Hepatocyte (in vitro differentiated cells): ENCODE measurements around the gene RPTOR. TPM values are rescaled to one million over a fixed set of nuclear protein-coding genes. Genes with fewer than 3 reads are reported as not detected.

Experiments used
- DNase-seq: peaks from one replicate; pipeline ENCODE4 v3.0.0-alpha.2; 2016; ENCODE audit warnings: low spot score
- H2AFZ ChIP-seq: fragments of 200-600 bp; sonication (generic); 2 replicates; pipeline ENCODE4 v1.6.0; 2016; ENCODE audit warnings: antibody characterized with exemption, mild to moderate bottlenecking
- H3K27ac ChIP-seq: fragments of 200-600 bp; sonication (generic); 2 replicates; pipeline ENCODE4 v1.5.1; 2016; ENCODE audit warnings: mild to moderate bottlenecking
- H3K27me3 ChIP-seq: fragments of 200-600 bp; sonication (generic); 2 replicates; pipeline ENCODE4 v1.6.1; 2016
- H3K36me3 ChIP-seq: fragments of 200-600 bp; sonication (generic); replicated peaks from 2 replicates; pipeline ENCODE4 v1.5.1; 2016; ENCODE audit warnings: low read depth; ENCODE audit not compliant: insufficient read depth
- H3K4me1 ChIP-seq: fragments of 200-600 bp; sonication (generic); 2 replicates; pipeline ENCODE4 v1.5.1; 2016; ENCODE audit warnings: mild to moderate bottlenecking, moderate library complexity; ENCODE audit not compliant: insufficient read depth
- H3K4me2 ChIP-seq: fragments of 200-600 bp; sonication (generic); 2 replicates; pipeline ENCODE4 v1.6.0; 2016
- H3K4me3 ChIP-seq: fragments of 200-600 bp; sonication (generic); 2 replicates; pipeline ENCODE4 v1.5.1; 2016; ENCODE audit warnings: mild to moderate bottlenecking
- H3K79me2 ChIP-seq: fragments of 200-600 bp; sonication (generic); 2 replicates; pipeline ENCODE4 v1.6.0; 2017; ENCODE audit warnings: mild to moderate bottlenecking
- H3K9me2 ChIP-seq: fragments of 200-600 bp; sonication (generic); replicated peaks from 2 replicates; pipeline ENCODE4 v1.6.0; 2017; ENCODE audit warnings: mild to moderate bottlenecking; ENCODE audit not compliant: insufficient read depth
- H3K9me3 ChIP-seq: fragments of 200-600 bp; sonication (generic); 2 replicates; pipeline ENCODE4 v1.5.1; 2016; ENCODE audit warnings: low read depth, mild to moderate bottlenecking
- H4K20me1 ChIP-seq: fragments of 200-600 bp; sonication (generic); 2 replicates; pipeline ENCODE4 v1.6.0; 2016; ENCODE audit warnings: mild to moderate bottlenecking; ENCODE audit not compliant: insufficient read depth, poor library complexity, severe bottlenecking
- CTCF ChIP-seq: fragments of 200-600 bp; sonication (generic); IDR thresholded peaks from 2 replicates; pipeline ENCODE4 v1.5.1; 2016; ENCODE audit warnings: antibody characterized with exemption, mild to moderate bottlenecking; ENCODE audit not compliant: poor library complexity
- EZH2 ChIP-seq: fragments of 200-600 bp; sonication (generic); IDR thresholded peaks from 2 replicates; pipeline ENCODE4 v1.6.1; 2016; ENCODE audit warnings: antibody characterized with exemption, mild to moderate bottlenecking, borderline replicate concordance
- EZH2phosphoT487 ChIP-seq: fragments of 200-600 bp; sonication (generic); IDR thresholded peaks from one replicate; pipeline ENCODE4 v1.6.1; 2018; ENCODE audit warnings: antibody characterized with exemption, mild to moderate bottlenecking, low read depth, moderate library complexity; ENCODE audit not compliant: unreplicated experiment, severe bottlenecking
- WGBS: methylation state at CpG from one replicate; pipeline ENCODE4 v1.1.6; 2016; ENCODE audit warnings: low lambda C conversion rate; ENCODE audit errors: missing lambda C conversion rate; 5-methylcytosine and 5-hydroxymethylcytosine counted together
- polyA plus RNA-seq: library from polyadenylated mRNA; unstranded; fragments of >200 nt; fragmentation: Nextera tagmentation; extraction: Ambion mirVana; gene quantifications from 2 replicates; pipeline ENCODE4 v1.2.1, GENCODE V29; 2016
- total RNA-seq: library from RNA; depleted of rRNA; stranded (reverse); fragments of >200 nt; gene quantifications from 2 replicates; pipeline ENCODE4 v1.2.3, GENCODE V29; 2014

Gene RPTOR
- total and polyA plus RNA-seq, 2 experiments from 2014 or later = 14.1 to 20.6 TPM

DNA sequence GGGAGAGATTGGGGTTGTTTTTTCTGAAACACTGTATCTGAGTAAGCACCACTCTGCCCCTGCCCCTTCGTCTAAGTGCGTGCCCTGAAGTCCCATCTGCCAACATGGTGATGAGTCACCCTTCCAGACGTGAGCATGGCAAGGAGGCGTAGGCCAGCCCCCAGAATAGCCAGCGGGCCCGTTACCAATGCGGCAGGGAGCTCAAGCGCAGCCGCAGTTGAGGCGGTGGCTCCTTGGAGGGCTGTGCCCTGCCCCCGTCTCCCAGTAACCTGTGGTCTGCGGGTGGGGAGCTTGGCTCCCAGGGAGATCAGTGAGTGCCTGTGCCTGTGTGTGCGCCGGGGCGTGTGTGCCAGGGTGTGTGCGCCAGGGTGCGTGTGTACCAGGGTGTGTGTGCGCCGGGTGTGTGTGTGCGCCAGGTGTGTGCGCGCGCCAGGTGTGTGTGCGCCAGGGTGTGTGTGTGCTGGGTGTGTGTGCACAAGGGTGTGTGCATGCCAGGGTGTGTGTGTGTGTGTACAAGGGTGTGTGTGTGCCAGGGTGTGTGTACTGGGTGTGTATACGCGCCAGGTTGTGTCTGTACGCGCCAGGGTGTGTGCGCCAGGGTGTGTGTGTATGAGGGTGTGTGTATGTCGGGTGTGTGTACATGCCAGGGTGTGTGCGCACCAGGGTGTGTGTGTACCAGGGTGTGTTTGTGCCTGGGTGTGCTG, 348.4 kb downstream of the RPTOR start:
- Histone ChIP-seq H3K79me2 (no peaks in the 10 kb centered on the region), H3K4me3 (no peak overlapping the region), H3K4me2 (no peak overlapping the region), H3K9me2 (no peaks in the 10 kb centered on the region), H2AFZ (no peak overlapping the region), H3K4me1 (peaks cover 3% of the 10 kb centered on the region), H3K27ac (no peak overlapping the region), H4K20me1 (no peaks in the 10 kb centered on the region), H3K36me3 (no peaks in the 10 kb centered on the region), H3K9me3 (no peaks in the 10 kb centered on the region), H3K27me3 (no peaks in the 10 kb centered on the region)
- TF ChIP-seq EZH2phosphoT487 (no peak), EZH2 (no peak)
- WGBS = 94% methylated on average over 29 of the region's 31 CpGs
- DNase-seq = no peak

GRCh38 chr17:80893604-80894438, 349.2 kb downstream of the RPTOR start:
- TF ChIP-seq CTCF = no peak
- no peak for TF ChIP-seq EZH2
- no peak for TF ChIP-seq EZH2phosphoT487
- no peaks in the 10 kb centered on the region for H3K79me2 ChIP-seq
- H3K4me1 ChIP-seq = peaks cover 3% of the 10 kb centered on the region
- DNase-seq = no peak
- no peak overlapping the region for H2AFZ ChIP-seq
- H3K27ac ChIP-seq = no peak overlapping the region
- H3K4me3 ChIP-seq = no peak overlapping the region
- no peaks in the 10 kb centered on the region for H3K27me3 ChIP-seq
- H4K20me1 ChIP-seq = no peaks in the 10 kb centered on the region
- WGBS = 96% methylated on average over 34 of the region's 34 CpGs
- H3K4me2 ChIP-seq = no peak overlapping the region
- H3K9me2 ChIP-seq = no peaks in the 10 kb centered on the region
- H3K36me3 ChIP-seq = no peaks in the 10 kb centered on the region
- no peaks in the 10 kb centered on the region for H3K9me3 ChIP-seq

- Histone ChIP-seq H2AFZ (no peak overlapping the region), H4K20me1 (no peaks in the 10 kb centered on the region), H3K4me1 (peaks cover 3% of the 10 kb centered on the region), H3K27ac (no peak overlapping the region), H3K36me3 (no peaks in the 10 kb centered on the region), H3K79me2 (no peaks in the 10 kb centered on the region), H3K27me3 (no peaks in the 10 kb centered on the region), H3K4me3 (no peak overlapping the region), H3K9me2 (no peaks in the 10 kb centered on the region), H3K4me2 (no peak overlapping the region), H3K9me3 (no peaks in the 10 kb centered on the region)
- no peak for DNase-seq
- 96% methylated on average over 4 of the region's 4 CpGs for WGBS
- TF ChIP-seq CTCF (no peak), EZH2 (no peak), EZH2phosphoT487 (no peak)
Observed at GRCh38 chr17:80894439-80894721, 349.7 kb downstream of the RPTOR start.

DNA sequence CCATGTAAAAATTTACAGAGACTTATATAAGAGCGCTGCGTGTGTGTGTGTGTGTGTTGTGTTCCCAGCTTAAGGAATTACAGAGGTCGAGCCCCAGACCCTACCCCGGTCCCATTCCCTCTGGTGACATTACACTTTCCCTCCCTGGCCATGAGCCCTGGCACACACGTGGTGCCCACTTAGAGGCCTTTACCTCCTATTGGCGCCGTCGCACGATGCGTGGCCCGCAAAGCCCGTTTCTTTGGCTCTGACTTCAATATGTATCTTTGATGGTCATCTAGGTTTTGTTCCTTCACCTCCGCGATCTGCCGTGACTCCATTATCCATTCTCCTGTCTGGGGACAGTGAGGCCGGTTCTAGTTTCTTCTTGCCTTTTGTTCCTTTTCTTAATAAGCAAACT, 350.1 kb downstream of the RPTOR start:
- Histone ChIP-seq H3K36me3 (no peaks in the 10 kb centered on the region), H3K4me2 (no peak overlapping the region), H3K27me3 (no peaks in the 10 kb centered on the region), H4K20me1 (no peaks in the 10 kb centered on the region), H3K9me3 (no peaks in the 10 kb centered on the region), H3K27ac (no peak overlapping the region), H3K4me3 (no peak overlapping the region), H3K9me2 (no peaks in the 10 kb centered on the region), H3K79me2 (no peaks in the 10 kb centered on the region), H3K4me1 (peaks cover 3% of the 10 kb centered on the region), H2AFZ (no peak overlapping the region)
- WGBS = 97% methylated on average over 16 of the region's 16 CpGs
- DNase-seq = no peak
- TF ChIP-seq EZH2 = no peak
- TF ChIP-seq CTCF = no peak
- TF ChIP-seq EZH2phosphoT487 = no peak
